Sigmoid colon (tissue), 7 donors: ENCODE data around the gene UAP1. TPM values are rescaled to one million over a fixed set of nuclear protein-coding genes. Genes with fewer than 3 reads are reported as not detected.

ENCODE experiments used
- DNase-seq: peaks from one replicate; pipeline ENCODE4 v3.0.0-alpha.2; 2019
- H3K27ac ChIP-seq, 4 donors: fragments of 200-600 bp; sonication (generic); one replicate each; pipeline ENCODE4 v1.5.1; 2016 to 2019; ENCODE audit warnings: mild to moderate bottlenecking in 1 of 4
- H3K27me3 ChIP-seq, 3 donors: fragments of 200-600 bp; sonication (generic); one replicate each; pipeline ENCODE4 v1.5.1; 2019; ENCODE audit warnings: mild to moderate bottlenecking in 1 of 3
- H3K36me3 ChIP-seq, 4 donors: fragments of 200-600 bp; sonication (generic); one replicate each; pipeline ENCODE4 v1.5.1; 2016 to 2019
- H3K4me1 ChIP-seq, 4 donors: fragments of 200-600 bp; sonication (generic); one replicate each; pipeline ENCODE4 v1.5.1; 2017 to 2019
- H3K4me3 ChIP-seq, 4 donors: fragments of 200-600 bp; sonication (generic); one replicate each; pipeline ENCODE4 v1.5.1; 2017 to 2019; ENCODE audit warnings: mild to moderate bottlenecking in 2 of 4, moderate library complexity in 1 of 4
- H3K9me3 ChIP-seq, 4 donors: fragments of 200-600 bp in 3 of 4; sonication (generic) in 3 of 4; one replicate each; pipeline versions ENCODE4 v1.5.1 to v1.6.1; 2013 to 2019
- EP300 ChIP-seq, 4 donors: sonication (generic); formaldehyde crosslinking; IDR thresholded peaks; one replicate each; pipeline ENCODE4 v1.6.1; 2017; ENCODE audit warnings: antibody characterized with exemption in 4 of 4
- POLR2A ChIP-seq, 2 donors: fragments of 450-650 bp; IDR thresholded peaks; one replicate each; pipeline ENCODE4 v1.6.1; 2016; ENCODE audit warnings: antibody characterized with exemption in 2 of 2, mild to moderate bottlenecking in 2 of 2, moderate library complexity in 2 of 2
- POLR2AphosphoS5 ChIP-seq, 4 donors: sonication (generic); formaldehyde crosslinking; IDR thresholded peaks; one replicate each; pipeline ENCODE4 v1.6.1; 2017; ENCODE audit warnings: antibody characterized with exemption in 4 of 4
- WGBS, 2 donors: extraction: QIAGEN DNeasy Blood & Tissue Kit; methylation state at CpG; one replicate each; pipeline ENCODE4 v1.1.7; 2013; 5-methylcytosine and 5-hydroxymethylcytosine counted together
- intact Hi-C: fragments of 100-400 bp; cut with DNase I; formaldehyde crosslinking; loops from one replicate; pipeline ENCODE4 v1.15.1; 2023
- polyA plus RNA-seq, 3 donors: library from polyadenylated mRNA; stranded (reverse); fragments of 200-250 nt; gene quantifications; one replicate each; pipeline ENCODE4 v1.2.3, GENCODE V29; 2013
- total RNA-seq, 4 donors: library from RNA; depleted of rRNA; stranded (reverse); fragments of >200 nt; gene quantifications; one replicate each; pipeline ENCODE4 v1.1.0, GENCODE V29; 2016
- TF ChIP-seq, protein P1 (sequence below), 4 experiments: fragments of 450-650 bp in 3 of 4; fragments of 200-600 bp in 1 of 4; IDR thresholded peaks; one replicate each; pipeline ENCODE4 v1.5.1; 2016 to 2019; ENCODE audit warnings: antibody characterized with exemption in 4 of 4, mild to moderate bottlenecking in 3 of 4, moderate library complexity in 2 of 4
- donor health status: healthy with polysubstance abuse.
- donor health status: Bipolar disorder and iron deficiency.
- donor health status: healthy.

Gene UAP1
- total and polyA plus RNA-seq, 7 donors, result 55.5 to 145 (median 83.6) TPM

DNA sequence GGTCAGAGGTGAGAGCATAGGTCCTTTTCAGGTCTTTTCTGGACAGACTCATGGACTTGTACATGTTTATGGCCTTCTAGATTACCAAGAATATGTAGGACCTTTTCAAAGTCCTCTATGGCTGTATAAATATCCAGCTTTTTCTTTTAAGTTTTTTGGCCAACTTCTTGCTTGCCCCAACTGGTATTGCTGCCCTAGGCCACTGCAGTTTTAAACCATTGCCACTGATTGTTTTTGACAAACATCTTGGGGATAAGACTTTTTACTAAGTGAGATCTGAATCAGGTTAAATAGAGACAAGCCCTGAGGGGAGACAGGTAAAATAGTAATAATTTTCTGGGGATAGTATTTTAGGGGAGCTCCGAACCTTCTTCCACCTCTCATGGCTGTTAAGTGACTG is 56.0 kb downstream of the UAP1 start:
- intact Hi-C loops, result no loop called here
- Histone ChIP-seq H3K4me3 (no peak overlapping the region), H3K36me3 (no peaks in the 10 kb centered on the region), H3K4me1 (peaks cover 0 to 21% (median 16%) of the 10 kb centered on the region in 4 donors), H3K27ac (no peak overlapping the region), H3K27me3 (no peaks in the 10 kb centered on the region), H3K9me3 (peaks cover 0 to 4% (median 0%) of the 10 kb centered on the region in 4 donors)
- 95 to 98% methylated on average over 1 of the region's 1 CpG for WGBS, 2 donors
- TF ChIP-seq POLR2A (IDR thresholded peaks at IDR 0.05) (no peak), EP300 (IDR thresholded peaks at IDR 0.05) (no peak), POLR2AphosphoS5 (IDR thresholded peaks at IDR 0.05) (no peak)
- TF ChIP-seq, protein P1, sequence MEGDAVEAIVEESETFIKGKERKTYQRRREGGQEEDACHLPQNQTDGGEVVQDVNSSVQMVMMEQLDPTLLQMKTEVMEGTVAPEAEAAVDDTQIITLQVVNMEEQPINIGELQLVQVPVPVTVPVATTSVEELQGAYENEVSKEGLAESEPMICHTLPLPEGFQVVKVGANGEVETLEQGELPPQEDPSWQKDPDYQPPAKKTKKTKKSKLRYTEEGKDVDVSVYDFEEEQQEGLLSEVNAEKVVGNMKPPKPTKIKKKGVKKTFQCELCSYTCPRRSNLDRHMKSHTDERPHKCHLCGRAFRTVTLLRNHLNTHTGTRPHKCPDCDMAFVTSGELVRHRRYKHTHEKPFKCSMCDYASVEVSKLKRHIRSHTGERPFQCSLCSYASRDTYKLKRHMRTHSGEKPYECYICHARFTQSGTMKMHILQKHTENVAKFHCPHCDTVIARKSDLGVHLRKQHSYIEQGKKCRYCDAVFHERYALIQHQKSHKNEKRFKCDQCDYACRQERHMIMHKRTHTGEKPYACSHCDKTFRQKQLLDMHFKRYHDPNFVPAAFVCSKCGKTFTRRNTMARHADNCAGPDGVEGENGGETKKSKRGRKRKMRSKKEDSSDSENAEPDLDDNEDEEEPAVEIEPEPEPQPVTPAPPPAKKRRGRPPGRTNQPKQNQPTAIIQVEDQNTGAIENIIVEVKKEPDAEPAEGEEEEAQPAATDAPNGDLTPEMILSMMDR (IDR thresholded peaks at IDR 0.05), result no peak
- no peak for DNase-seq

DNA sequence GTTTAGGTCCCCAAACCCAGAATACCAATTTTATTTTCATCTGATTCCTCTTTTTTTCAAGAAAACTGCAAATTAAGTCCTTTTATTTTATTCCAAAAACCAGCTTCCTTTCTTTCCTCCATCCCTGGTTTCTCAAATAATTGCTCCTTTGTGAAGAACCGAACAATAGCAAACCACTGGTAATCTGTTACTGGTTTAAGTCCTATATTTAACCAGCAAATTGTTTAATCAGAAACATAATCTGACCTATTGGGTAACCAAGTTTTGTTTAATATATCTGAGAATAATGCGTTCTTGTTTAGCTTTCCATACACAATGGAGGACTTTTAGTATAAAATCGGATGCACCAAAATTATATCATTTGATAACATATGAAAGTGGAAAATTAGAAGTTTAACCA is 57.6 kb downstream of the UAP1 start:
- intact Hi-C loops, result no loop called here
- no peak for DNase-seq
- H3K9me3 ChIP-seq, result peaks cover 0 to 4% (median 0%) of the 10 kb centered on the region in 4 donors
- peaks cover 0 to 9% (median under 1%) of the 10 kb centered on the region in 4 donors for H3K4me1 ChIP-seq
- TF ChIP-seq, protein P1 (IDR thresholded peaks at IDR 0.05), result no peak
- TF ChIP-seq POLR2A (IDR thresholded peaks at IDR 0.05), result no peak
- no peak overlapping the region for H3K4me3 ChIP-seq
- WGBS, 2 donors, result 89 to 94% methylated on average over 3 of the region's 3 CpGs
- no peak overlapping the region for H3K27ac ChIP-seq
- H3K27me3 ChIP-seq, result no peaks in the 10 kb centered on the region
- H3K36me3 ChIP-seq, result no peaks in the 10 kb centered on the region

DNA sequence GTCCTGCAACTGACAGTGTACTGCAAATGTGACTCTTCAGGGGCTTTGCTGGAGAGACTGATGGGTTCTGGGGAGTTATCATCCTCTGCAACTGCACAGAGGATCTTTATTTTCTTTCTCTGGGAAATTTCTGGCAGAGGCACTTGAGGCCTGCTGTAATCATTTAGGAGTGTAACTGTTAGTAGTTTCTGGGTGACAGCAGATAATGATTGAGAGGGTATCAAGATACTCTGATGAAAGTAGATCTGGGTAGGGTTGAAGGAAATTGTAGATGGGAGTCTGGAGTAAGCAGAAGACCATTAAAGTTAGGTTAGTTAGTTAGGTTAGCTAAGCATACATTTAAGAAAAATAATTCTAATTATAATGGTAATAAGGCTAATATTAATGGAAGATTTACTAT is 59.7 kb downstream of the UAP1 start:
- H3K27ac ChIP-seq, result no peak overlapping the region
- peaks cover 0 to 31% (median 18%) of the 10 kb centered on the region in 4 donors for H3K4me1 ChIP-seq
- H3K9me3 ChIP-seq, result peaks cover 0 to 4% (median 0%) of the 10 kb centered on the region in 4 donors
- H3K27me3 ChIP-seq, result no peaks in the 10 kb centered on the region
- TF ChIP-seq EP300 (IDR thresholded peaks at IDR 0.05) (no peak), POLR2AphosphoS5 (IDR thresholded peaks at IDR 0.05) (no peak), POLR2A (IDR thresholded peaks at IDR 0.05) (no peak)
- TF ChIP-seq, protein P1 (IDR thresholded peaks at IDR 0.05), result no peak
- DNase-seq, result no peak
- no peaks in the 10 kb centered on the region for H3K36me3 ChIP-seq
- intact Hi-C loops, result no loop called here
- no peak overlapping the region for H3K4me3 ChIP-seq

DNA sequence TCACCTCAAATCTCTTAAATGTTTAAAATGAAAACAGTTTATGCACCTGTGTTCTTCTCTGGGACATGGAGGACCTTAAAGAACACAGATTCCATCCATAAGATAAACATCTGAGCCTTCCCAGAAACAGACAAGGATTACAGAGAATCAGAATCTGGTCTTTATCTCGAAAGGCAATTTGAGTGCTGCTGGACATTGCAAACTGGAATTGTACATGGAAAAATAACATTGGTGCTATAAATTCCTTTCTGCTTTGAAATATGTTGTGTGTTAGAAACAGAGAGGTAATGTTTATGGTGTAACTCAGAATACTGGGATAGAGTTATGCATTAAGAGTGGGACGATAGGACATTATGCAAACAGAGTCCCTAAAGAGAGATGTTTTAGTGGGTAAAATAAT is 64.2 kb downstream of the UAP1 start:
- DNase-seq, result no peak
- Histone ChIP-seq H3K9me3 (no peaks in the 10 kb centered on the region), H3K27ac (peak overlapping the region; percentile 74 to 94 (median 87)), H3K4me3 (no peak overlapping the region), H3K4me1 (peaks cover 0 to 68% (median 59%) of the 10 kb centered on the region in 4 donors), H3K27me3 (no peaks in the 10 kb centered on the region), H3K36me3 (no peaks in the 10 kb centered on the region)
- WGBS, 2 donors, result 66 to 71% methylated on average over 2 of the region's 2 CpGs
- intact Hi-C loops, result loop anchor here (5.0 kb wide), 1 partner anchor 167 kb away; the partner anchor contains the start of gene HSD17B7
- TF ChIP-seq, protein P1 (IDR thresholded peaks at IDR 0.05), result no peak
- TF ChIP-seq EP300 (IDR thresholded peaks at IDR 0.05) (peak in 1 of 4 donors; percentile 46), POLR2AphosphoS5 (IDR thresholded peaks at IDR 0.05) (peak in 3 of 4 donors; percentile 53 to 72 (median 61))

DNA sequence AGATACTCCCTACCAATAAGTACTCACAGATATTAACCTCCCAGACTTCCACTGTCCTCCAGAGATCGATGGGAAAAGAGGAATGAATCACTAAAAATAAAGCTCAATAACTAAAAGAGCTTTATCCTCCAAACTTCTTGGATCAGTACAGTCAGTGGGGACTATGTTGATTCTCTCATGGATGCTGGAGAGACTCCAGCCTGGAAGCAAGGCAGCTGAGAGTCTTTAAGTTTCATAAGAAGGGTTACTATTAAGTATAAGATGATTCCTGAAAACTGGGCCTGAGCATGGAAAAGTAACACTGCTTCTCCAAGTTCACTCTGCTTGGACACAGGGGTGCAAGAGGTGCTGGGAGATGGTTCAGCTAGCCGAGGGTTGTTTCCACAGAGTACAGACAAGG is 64.6 kb downstream of the UAP1 start:
- peak overlapping the region; percentile 74 to 94 (median 87) for H3K27ac ChIP-seq
- intact Hi-C loops, result loop anchor here (5.0 kb wide), 1 partner anchor 166 kb away; the partner anchor contains the start of gene HSD17B7
- no peaks in the 10 kb centered on the region for H3K36me3 ChIP-seq
- peak overlapping the region in 3 of 4 donors; percentile 30 to 31 (median 30) for H3K4me3 ChIP-seq
- H3K4me1 ChIP-seq, result peaks cover 0 to 70% (median 63%) of the 10 kb centered on the region in 4 donors
- 65 to 70% methylated on average over 2 of the region's 2 CpGs for WGBS, 2 donors
- H3K27me3 ChIP-seq, result no peaks in the 10 kb centered on the region
- no peaks in the 10 kb centered on the region for H3K9me3 ChIP-seq
- peak; percentile 73 for DNase-seq
- TF ChIP-seq POLR2AphosphoS5 (IDR thresholded peaks at IDR 0.05) (no peak), EP300 (IDR thresholded peaks at IDR 0.05) (no peak), POLR2A (IDR thresholded peaks at IDR 0.05) (no peak)
- TF ChIP-seq, protein P1 (IDR thresholded peaks at IDR 0.05), result no peak
